HG02970 (cell line): ENCODE data around the gene INPP4B.
"Not testable (repeated sequence)": the region's sequence is repeated elsewhere in the genome, so short reads cannot be mapped to it uniquely, and the experiment has no call there.

ENCODE experiments used
- ATAC-seq: cut with Tn5 transposase; IDR thresholded peaks from one replicate; pipeline ENCODE4 v1.9.1; 2021; ENCODE audit warnings: mild to moderate bottlenecking, moderate library complexity, moderate number of reproducible peaks; ENCODE audit not compliant: unreplicated experiment, low FRiP score

Gene INPP4B

DNA sequence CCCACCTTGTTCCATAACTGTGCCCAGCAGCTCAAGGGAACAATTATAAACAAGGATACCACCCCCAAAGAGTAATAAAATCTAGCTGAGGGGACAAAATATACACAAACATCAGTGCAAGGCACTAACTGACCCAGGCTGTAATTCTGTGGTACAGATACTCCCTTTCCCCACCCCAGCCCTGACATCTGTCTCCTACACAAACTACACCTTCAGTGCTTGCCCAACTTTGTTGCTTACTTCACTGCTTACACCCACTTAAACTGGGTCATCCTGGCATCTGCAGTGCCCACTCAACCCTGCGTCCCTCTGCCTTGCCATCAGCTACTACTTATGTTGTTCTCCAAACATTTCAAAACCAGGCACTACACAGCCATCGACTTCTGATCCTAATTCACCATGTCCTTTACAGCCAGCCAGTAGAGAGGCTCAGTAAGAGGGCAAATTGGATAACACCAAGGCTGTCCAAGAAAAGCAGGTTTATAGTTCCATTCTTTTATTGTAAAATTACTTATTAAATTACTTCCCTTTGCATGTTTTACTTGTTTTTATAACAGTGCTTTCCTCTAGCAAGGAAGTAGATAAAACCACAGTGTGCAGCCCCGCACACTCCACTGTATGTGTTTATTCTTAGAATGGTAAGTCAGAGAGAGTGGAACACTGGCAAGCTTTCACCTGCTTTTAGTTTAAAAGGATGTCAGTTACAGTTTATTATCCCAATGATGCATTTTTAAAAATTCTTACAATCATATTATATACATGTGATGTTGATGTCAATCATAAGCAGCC is 149.6 kb downstream of the INPP4B start:
- no peak for ATAC-seq

DNA sequence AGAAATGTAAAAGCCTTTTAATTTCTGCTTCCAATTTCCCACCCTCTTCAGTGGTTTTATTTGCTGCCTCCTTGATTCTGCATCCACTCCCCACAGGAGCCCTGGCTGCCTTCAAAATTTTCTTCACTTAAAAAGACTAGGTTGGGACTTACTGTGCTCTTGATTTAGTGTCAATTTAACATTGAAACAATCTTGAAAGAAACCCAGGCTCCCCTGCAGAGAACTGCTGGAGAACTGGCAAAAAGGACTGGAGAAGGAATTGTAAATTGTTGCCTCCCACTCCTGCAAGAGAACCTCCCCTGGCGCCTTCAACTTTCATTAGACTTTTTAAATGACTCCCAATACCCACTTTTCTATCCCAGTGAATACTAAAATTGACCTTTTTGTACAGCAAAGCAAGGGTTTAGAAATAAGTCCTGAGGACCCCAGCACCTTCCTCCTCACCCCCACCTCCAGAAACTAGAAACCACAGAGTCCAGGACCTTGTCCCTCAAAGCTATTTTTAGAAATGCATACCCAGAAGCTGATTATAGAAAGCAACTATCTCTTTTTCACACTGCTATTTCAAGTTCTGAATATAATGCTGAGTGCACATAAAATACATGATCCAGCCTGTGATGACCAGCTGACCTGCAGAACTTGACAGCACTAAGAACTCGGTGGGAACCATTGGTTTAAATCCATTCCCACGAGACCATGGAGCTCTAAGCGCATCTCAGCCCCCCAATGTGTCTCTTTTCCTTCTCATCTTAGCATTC is 155.5 kb downstream of the INPP4B start:
- no peak for ATAC-seq

DNA sequence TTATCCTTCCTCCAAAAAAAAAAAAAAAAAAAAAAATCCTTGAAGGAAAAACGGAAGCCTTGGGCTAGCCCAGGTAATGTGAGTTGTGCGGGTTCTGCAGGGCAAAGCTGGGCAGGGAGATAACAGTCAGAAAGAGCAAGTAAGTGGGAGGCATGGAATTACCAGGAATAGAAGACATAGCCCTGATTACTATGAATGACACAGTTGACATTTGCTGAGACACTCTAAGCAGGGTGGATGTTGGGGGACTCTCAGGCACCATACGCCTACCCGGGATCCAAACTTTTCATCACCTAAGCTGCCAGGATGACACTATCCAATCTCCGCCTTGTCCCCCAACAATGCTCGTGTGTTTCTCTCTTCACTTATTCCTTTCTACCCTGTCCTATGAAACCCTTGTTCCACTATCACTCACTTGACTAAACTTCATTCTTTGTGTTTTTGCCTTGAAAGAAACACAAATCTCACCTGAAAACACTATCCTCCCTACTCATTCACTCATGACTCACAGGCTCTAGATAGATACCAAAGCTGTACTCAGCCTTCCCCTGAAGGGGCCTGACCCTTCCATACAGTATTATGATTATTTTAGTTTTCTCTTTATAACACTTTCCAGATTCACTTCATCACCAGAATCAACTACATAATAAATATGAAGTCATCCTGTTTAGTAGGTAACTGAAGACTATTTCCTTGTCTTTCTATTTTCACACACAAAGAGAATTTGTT is 158.4 kb downstream of the INPP4B start:
- ATAC-seq, result no peak

DNA sequence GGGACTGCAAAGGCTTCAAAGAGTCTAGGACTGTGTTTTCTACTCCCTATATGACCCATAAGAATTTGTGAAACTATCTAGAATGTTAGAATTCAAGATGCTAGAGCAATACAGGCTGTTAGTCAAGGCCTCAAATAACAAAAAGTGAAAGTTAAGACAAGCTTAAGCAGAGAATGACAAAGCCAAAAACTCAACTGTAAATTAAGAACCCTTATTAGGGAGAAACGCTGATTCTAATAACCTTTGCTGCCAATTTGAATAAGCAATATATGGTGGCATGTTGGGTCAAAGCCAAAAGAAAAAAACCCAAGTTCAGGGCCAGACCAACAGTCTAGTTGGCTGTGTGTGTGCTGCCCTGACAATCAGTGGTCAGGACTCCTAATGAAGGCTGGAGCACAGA is 160.0 kb downstream of the INPP4B start:
- no peak for ATAC-seq

DNA sequence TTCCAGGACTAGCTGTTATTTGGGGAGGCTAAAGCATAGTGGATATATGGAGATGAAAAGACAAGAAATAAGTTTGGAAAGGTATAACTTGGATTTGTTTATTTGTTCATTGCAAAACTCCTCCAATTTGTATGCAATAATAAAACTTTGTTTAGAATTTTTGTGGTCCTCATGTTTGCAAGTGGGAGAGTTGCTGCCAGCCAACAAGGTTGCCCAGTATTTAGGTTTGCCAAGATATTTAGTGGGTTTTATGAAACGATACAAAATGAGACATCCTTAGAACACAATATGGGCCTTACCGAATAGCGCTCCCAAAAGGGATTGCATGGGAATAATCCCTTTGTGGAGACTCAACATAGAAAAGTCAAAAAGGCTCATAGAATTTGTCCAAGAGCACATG is 162.1 kb downstream of the INPP4B start:
- no peak for ATAC-seq

DNA sequence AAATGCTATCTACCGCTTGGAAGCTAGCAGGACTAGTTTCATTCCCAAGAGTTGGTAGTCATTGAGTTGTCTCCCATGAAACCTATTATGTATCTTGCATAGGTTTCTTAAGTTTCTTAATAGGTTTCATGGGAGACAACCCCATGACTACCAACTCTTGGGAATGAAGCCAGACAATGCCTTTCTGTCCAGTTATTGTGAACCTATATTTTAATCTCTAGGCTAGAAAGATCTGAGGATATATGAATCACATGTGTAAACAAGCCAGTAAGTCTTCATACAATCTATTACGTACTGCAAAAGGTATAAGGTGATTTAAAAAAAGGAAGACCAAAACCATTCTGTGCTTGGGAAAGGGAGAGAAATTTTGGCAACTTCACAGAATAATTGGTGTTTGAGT is 162.6 kb downstream of the INPP4B start:
- ATAC-seq, result no peak

DNA sequence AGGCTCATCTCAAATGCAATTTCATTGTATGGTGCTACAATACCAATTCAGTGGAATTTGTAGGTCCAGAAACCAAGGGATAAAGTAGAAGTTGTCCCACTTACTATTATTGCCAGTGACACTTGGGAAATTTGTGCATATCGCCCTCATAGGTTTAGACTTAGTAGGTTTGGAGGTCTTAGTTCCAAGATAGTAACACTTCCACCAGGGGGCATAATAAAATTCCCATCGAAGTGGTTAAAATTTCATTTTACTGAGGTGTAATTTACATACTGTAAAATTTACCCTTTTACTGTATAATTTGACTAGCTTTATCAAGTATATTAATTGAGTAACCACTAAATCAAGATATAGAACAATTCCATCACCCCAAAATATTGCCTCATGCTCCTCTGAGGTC is 174.6 kb downstream of the INPP4B start:
- ATAC-seq, result no peak

DNA sequence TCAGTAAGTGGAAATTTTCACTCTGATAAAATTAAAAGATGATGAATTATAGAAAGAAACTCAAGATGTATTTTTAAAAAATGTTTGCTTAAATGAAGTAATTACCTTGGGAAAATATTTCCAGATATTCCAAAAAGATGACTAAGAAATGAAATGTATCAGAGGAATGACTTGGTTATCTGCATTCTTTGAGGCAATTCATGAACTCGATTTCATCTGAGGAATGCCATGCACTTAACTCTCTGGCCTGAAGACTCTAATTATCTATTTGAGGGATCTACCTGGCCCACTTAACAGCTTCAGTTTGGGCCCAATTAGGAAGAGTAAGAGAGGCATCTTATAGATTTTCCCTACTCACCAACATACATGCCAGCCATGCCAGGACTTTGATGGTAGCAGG is 182.3 kb downstream of the INPP4B start:
- ATAC-seq, result no peak

DNA sequence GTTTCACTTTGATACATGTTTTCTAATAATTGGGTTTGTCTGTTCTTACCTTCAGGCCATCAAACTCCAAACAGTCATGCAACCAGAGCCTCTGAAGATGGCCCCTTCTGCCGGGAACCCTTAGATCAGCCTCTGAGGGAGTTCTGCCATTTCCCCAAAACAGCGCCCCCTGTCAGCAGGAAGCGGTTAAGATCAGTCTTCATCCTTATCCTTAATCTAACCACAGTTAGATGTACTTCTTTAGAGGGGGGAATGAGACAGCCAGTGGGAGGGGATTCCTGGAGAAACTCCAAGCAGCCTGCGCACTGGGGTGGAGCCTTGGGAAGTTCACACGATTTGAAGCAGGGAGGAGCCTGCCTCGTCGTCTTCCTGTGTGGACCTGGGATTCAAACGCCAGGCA is 185.4 kb downstream of the INPP4B start:
- ATAC-seq, result no peak

- ATAC-seq, result no peak
Measured at GRCh38 chr4:142656178-142656577, 189.9 kb downstream of the INPP4B start.

GRCh38 chr4:142648378-142648777 is 197.7 kb downstream of the INPP4B start:
- no peak for ATAC-seq

DNA sequence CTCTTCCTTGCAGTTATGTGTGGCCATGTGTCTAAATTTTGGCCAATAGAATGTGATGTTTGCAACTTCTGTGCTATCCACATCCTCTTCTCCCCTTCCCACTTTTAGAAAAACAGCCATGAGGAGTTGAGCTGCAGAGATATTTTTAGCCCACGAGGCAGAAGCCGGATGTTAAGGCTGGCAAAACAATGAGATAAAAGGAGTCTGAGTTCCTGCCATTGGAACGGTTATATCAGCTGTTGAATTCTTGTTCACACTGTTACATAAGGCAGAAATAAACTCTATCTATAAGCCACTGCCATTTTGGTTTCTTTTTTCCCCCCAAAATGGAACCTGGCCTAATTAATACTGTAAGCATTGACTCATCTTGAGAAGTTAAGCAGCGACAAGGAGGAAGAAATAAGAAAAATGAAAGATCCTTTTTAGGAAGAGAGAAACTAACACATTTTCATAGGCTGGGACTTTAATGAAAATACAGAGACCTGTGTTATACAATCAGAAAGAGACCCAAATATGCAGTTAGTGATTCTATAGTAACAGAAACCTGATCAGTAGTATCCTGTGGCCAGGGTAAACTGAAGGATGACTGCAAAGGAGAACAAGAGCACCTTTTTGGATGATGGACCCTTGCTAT is 200.5 kb downstream of the INPP4B start:
- ATAC-seq, result no peak

- not testable (repeated sequence) for ATAC-seq
Measured at GRCh38 chr4:142644628-142645027, 201.5 kb downstream of the INPP4B start.

GRCh38 chr4:142637614-142638013 is 208.5 kb downstream of the INPP4B start:
- ATAC-seq, result no peak

DNA sequence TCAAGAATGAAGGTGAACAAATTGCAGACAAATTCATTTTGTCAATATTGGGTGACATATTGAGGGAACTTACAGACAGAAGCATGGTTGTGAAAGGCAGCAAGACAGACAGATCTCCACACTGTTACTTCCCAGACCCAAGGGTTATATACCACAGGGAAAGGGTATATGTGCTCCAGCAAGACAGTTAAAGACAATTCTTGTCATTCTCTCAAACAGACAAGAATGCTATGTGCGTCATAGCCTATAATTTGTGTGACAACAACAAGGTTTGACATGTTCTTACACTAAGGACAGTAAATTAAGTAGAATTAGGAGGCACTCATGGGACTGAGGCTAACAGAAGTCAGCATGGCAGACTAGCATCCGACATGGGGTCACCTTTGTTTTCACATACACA is 214.3 kb downstream of the INPP4B start:
- ATAC-seq, result no peak

DNA sequence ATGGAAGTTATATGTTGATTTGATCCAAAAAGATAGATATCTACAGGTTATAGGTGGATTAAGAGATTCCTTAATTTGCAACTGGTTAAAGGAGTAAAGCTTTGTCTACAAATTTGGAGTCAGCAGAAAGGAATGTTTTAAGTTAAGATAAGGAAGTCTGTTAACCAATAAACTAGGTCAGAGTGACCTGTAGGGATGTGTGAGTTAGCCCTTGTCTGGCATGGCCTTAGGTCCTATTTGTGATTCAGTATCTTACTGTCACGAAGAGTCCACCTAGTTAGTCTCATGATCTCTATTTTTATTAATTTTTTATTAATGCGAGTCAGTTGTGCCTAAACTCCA is 230.8 kb downstream of the INPP4B start:
- no peak for ATAC-seq

DNA sequence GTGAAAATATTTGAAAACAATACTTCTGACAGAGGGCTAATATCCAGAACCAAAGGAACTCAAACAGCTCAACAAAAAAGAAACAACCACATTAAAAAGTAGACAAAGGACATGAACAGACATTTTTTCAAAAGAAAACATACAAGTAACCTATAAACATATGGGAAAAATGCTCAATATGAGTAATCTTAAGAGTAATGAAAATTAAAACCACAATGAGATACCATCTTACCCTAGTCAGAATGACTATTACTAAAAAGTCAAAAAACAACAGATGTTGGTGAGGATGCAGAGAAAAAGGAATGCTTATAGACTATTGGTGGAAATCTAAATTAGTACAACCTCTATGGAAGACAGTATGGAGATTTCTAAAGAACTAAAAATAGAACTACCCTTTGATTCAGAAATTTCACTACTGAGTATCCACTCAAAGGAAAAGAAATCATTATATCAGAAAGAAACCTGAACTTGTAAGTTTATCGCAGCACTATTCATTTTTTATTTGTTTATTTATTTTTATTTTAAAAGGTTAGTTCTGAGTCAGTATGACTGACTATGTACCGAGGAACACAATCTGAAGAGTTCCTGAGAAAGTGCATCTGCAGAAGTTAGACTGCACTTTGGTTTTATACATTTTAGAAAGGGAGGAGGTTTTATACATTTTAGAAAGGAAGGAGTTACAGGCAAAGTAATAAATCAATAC is 231.3 kb downstream of the INPP4B start:
- no peak for ATAC-seq

DNA sequence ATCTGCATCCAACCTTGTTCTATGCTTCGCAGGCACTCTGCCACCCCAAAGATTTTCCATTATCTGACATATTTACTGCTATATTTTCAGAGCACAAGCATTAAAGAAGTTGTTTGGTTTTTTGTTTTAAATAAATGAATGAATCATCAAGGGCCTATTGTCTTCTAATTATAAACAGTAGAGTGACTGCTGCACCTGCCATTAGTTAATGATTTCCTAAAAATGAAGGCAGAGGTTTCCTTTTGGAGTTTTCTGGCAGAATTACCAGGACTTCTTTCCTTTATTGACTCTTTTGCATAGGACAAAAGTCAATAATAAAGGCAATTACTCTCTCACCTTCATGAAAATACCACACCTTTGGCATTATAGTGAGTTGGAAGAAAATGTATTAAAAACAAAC is 238.1 kb downstream of the INPP4B start:
- ATAC-seq, result no peak

DNA sequence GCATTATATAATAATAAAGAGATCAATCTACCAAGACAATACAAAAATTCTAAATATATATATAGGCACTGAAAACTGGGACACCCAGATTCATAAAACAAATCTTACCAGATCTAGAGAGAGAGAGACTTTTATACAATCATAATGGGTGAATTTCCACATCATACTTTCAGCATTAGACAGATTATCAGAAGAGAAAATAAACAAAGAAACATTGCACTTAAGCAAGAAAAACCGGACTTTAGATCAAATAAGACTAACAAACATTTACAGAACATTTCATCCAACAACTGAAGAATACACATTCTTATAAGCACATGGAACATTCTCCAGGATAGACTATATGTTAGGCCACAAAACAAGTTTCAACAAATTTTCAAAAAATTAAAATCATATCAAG is 245.1 kb downstream of the INPP4B start:
- no peak for ATAC-seq

GRCh38 chr4:142598132-142598531 is 248.0 kb downstream of the INPP4B start:
- no peak for ATAC-seq
